Vagina (tissue), 2 donors: Measurements from ENCODE around the gene CTSD.

Source experiments
- POLR2A ChIP-seq, 2 donors: fragments of 450-650 bp; IDR thresholded peaks; one replicate each; pipeline ENCODE4 v1.6.1; 2017; ENCODE audit warnings: antibody characterized with exemption in 2 of 2, mild to moderate bottlenecking in 2 of 2, moderate library complexity in 2 of 2
- POLR2AphosphoS5 ChIP-seq, 2 donors: sonication (generic); formaldehyde crosslinking; IDR thresholded peaks; one replicate each; pipeline ENCODE4 v1.9.0; 2017; ENCODE audit warnings: antibody characterized with exemption in 2 of 2, mild to moderate bottlenecking in 2 of 2, low read depth in 1 of 2; ENCODE audit not compliant: insufficient read depth in 1 of 2

- no peak for TF ChIP-seq POLR2A (IDR thresholded peaks at IDR 0.05)
- TF ChIP-seq POLR2AphosphoS5 (IDR thresholded peaks at IDR 0.05; ENCODE audit: insufficient read depth in 1 of 2, low read depth in 1 of 2), result no peak
Measured at GRCh38 chr11:1729692-1730011, 34.1 kb downstream of the CTSD start.
